GM12878 (cell line): ENCODE measurements around the gene OPCML. TPM values are rescaled to one million over a fixed set of nuclear protein-coding genes. Genes with fewer than 3 reads are reported as not detected.

ENCODE experiments used
- ATAC-seq: fragments of 200-7000 bp; cut with Tn5 transposase; 3 replicates; pipeline ENCODE4 v1.9.1; 2020; ENCODE audit warnings: mild to moderate bottlenecking, moderate library complexity
- BruUV-seq: library from RNA; stranded (reverse); fragments of 400-500 nt; replicated peaks from 2 replicates; lab custom pipeline; 2021; lab: Mats Ljungman, UMichigan
- CTCF ChIA-PET: fragments of 300-600 bp; sonication (Branson Sonifier 250); formaldehyde crosslinking; extraction: SDS; loops from one replicate; lab custom pipeline; 2021; ENCODE audit warnings: inconsistent platforms; lab: Yijun Ruan, JAX
- POLR2A ChIA-PET: fragments of 350-600 bp; formaldehyde crosslinking; extraction: SDS; loops from one replicate; lab custom pipeline; 2021; ENCODE audit warnings: inconsistent platforms; lab: Charles Lee
- RAD21 ChIA-PET: fragments of 300-600 bp; sonication (Branson Sonifier 250); formaldehyde crosslinking; loops from one replicate; lab custom pipeline; 2023; ENCODE audit warnings: antibody characterized with exemption; ENCODE audit not compliant: unreplicated experiment; lab: Charles Lee
- SMC1A ChIA-PET: fragments of 300-600 bp; sonication (Branson Sonifier 250); formaldehyde crosslinking; loops from one replicate; lab custom pipeline; 2023; ENCODE audit not compliant: unreplicated experiment, uncharacterized antibody; lab: Charles Lee
- DNase-seq: peaks from one replicate; pipeline ENCODE4 v3.0.0-alpha.2; 2011; ENCODE audit warnings: low read depth, low spot score
- FAIRE-seq: peaks from 3 replicates; lab custom pipeline; 2011; peaks lifted over from hg19 to GRCh38; lab: Jason Lieb, UNC
- H2AFZ ChIP-seq: 2 replicates; pipeline ENCODE4 v1.6.0; 2011; ENCODE audit warnings: low read depth, low read length, control low read depth; ENCODE audit not compliant: control insufficient read depth
- H3K27ac ChIP-seq: 2 replicates; pipeline ENCODE4 v1.5.1; 2011; ENCODE audit warnings: control low read depth; ENCODE audit not compliant: control insufficient read depth, insufficient read depth
- H3K27me3 ChIP-seq, 2 experiments: replicated peaks in 1 of 2; 2 replicates each; pipeline versions ENCODE4 v1.6.0 to v1.6.1; 2011; ENCODE audit warnings: low read length in 1 of 2; ENCODE audit not compliant: control insufficient read depth in 2 of 2, insufficient read depth in 2 of 2
- H3K36me3 ChIP-seq, 2 experiments: 2 replicates each; pipeline ENCODE4 v1.5.1; 2011; ENCODE audit warnings: low read length in 1 of 2; ENCODE audit not compliant: control insufficient read depth in 2 of 2, insufficient read depth in 2 of 2
- H3K4me1 ChIP-seq: 2 replicates; pipeline ENCODE4 v1.6.1; 2011; ENCODE audit warnings: mild to moderate bottlenecking, low read length, moderate library complexity, mixed read lengths; ENCODE audit not compliant: control insufficient read depth, insufficient read depth
- H3K4me2 ChIP-seq: 2 replicates; pipeline ENCODE4 v1.6.0; 2011; ENCODE audit warnings: control low read depth; ENCODE audit not compliant: control insufficient read depth, insufficient read depth
- H3K4me3 ChIP-seq: fragments of 200-600 bp; sonication (generic); 2 replicates; pipeline ENCODE4 v1.5.1; 2016
- H3K79me2 ChIP-seq: 2 replicates; pipeline ENCODE4 v1.6.0; 2011; ENCODE audit warnings: low read length; ENCODE audit not compliant: control insufficient read depth, insufficient read depth
- H3K9ac ChIP-seq: 2 replicates; pipeline ENCODE4 v1.8.0; 2011; ENCODE audit warnings: low read length, control low read depth, mixed read lengths; ENCODE audit not compliant: control insufficient read depth, insufficient read depth
- H3K9me3 ChIP-seq: replicated peaks from 3 replicates; pipeline ENCODE4 v1.5.1; 2011; ENCODE audit warnings: mild to moderate bottlenecking, low read length; ENCODE audit not compliant: control insufficient read depth, insufficient read depth
- H4K20me1 ChIP-seq: 2 replicates; pipeline ENCODE4 v1.6.0; 2011; ENCODE audit not compliant: control insufficient read depth, insufficient read depth
- CREB1 ChIP-seq: IDR thresholded peaks from 2 replicates; pipeline ENCODE4 v1.6.1; 2012; ENCODE audit warnings: low read depth, mild to moderate bottlenecking, inconsistent platforms
- MEF2A ChIP-seq: IDR thresholded peaks from 2 replicates; pipeline ENCODE4 v1.6.1; 2011; ENCODE audit warnings: low read depth, mild to moderate bottlenecking, low read length, moderate library complexity; ENCODE audit not compliant: insufficient read depth
- NRF1 ChIP-seq: conservative IDR thresholded peaks from 2 replicates; pipeline ENCODE4 v1.6.1; 2011; ENCODE audit warnings: mild to moderate bottlenecking, low read depth, low read length, improper control_type of control experiment
- PML ChIP-seq: IDR thresholded peaks from 2 replicates; pipeline ENCODE4 v1.6.1; 2012; ENCODE audit warnings: low read length, inconsistent platforms
- RB1 ChIP-seq: fragments of 450-650 bp; formaldehyde crosslinking; IDR thresholded peaks from 2 replicates; pipeline ENCODE4 v1.6.1; 2017; ENCODE audit warnings: mild to moderate bottlenecking, borderline replicate concordance
- SREBF1 ChIP-seq: IDR thresholded peaks from 2 replicates; pipeline ENCODE4 v1.6.1; 2012; ENCODE audit warnings: mild to moderate bottlenecking, low read length
- WGBS: methylation state at CpG from one replicate; pipeline ENCODE4 v1.1.6; 2016; ENCODE audit warnings: low lambda C conversion rate; ENCODE audit not compliant: insufficient replicate concordance, insufficient coverage; ENCODE audit errors: missing lambda C conversion rate; 5-methylcytosine and 5-hydroxymethylcytosine counted together
- in situ Hi-C: fragments of 300-500 bp; cut with MboI; formaldehyde crosslinking; loops from 9 replicates; pipeline ENCODE4 v1.14.3; 2018; ENCODE audit warnings: mixed read lengths
- intact Hi-C: fragments of 100-400 bp; cut with micrococcal nuclease; formaldehyde crosslinking; loops from one replicate; pipeline ENCODE4 v1.14.2; 2022; ENCODE audit not compliant: unreplicated experiment
- polyA plus RNA-seq, 11 experiments: library from polyadenylated mRNA; depleted of rRNA in 4 of 11; unstranded in 6 of 11; stranded (reverse) in 5 of 11; fragments of >200 nt; fragmentation: Nextera tagmentation in 4 of 11; fragmentation: Illumina TruSeq in 1 of 11; extraction: Ambion mirVana in 4 of 11; extraction: Trizol in 1 of 11; gene quantifications; 1 replicate in 1 of 11; 2 replicates in 10 of 11; pipeline versions ENCODE4 v1.2.1 to v1.2.3, GENCODE V29; 2011 to 2016; ENCODE audit warnings: inconsistent platforms in 2 of 11, missing spikeins in 2 of 11, low read depth in 1 of 11
- total RNA-seq, 4 experiments: library from RNA; depleted of rRNA in 3 of 4; stranded (reverse); fragments of >200 nt in 3 of 4; fragmentation: Illumina TruSeq in 1 of 4; extraction: Trizol in 1 of 4; gene quantifications; 2 replicates each; pipeline versions ENCODE4 v1.2.1 to v1.2.3, GENCODE V29; 2013 to 2021
- TF ChIP-seq, protein P1 (sequence below): fragments of 450-650 bp; IDR thresholded peaks from 2 replicates; pipeline ENCODE4 v1.6.1; 2017; ENCODE audit warnings: mild to moderate bottlenecking, low read depth, inconsistent platforms; ENCODE audit not compliant: poor library complexity, severe bottlenecking
- TF ChIP-seq, protein P2 (sequence below): IDR thresholded peaks from 2 replicates; pipeline ENCODE4 v1.6.1; 2012; ENCODE audit warnings: mild to moderate bottlenecking, low read depth, low read length
- TF ChIP-seq, protein P3 (sequence below): fragments of 150-350 bp; IDR thresholded peaks from 2 replicates; pipeline ENCODE4 v1.6.1; 2014; ENCODE audit warnings: mild to moderate bottlenecking, low read depth, low read length
- TF ChIP-seq, protein P4 (sequence below): fragments of 450-650 bp; IDR thresholded peaks from 2 replicates; pipeline ENCODE4 v1.6.1; 2017; ENCODE audit warnings: mild to moderate bottlenecking
- TF ChIP-seq, protein P5 (sequence below): fragments of 150-350 bp; IDR thresholded peaks from 2 replicates; pipeline ENCODE4 v1.6.1; 2016; ENCODE audit warnings: low read depth, low read length

Gene OPCML
- total and polyA plus RNA-seq, 10 of the 15 experiments (the other 5 are each of a cell fraction or from before 2014, with no cell fraction given), result 0.84 TPM; not detected in 9

DNA sequence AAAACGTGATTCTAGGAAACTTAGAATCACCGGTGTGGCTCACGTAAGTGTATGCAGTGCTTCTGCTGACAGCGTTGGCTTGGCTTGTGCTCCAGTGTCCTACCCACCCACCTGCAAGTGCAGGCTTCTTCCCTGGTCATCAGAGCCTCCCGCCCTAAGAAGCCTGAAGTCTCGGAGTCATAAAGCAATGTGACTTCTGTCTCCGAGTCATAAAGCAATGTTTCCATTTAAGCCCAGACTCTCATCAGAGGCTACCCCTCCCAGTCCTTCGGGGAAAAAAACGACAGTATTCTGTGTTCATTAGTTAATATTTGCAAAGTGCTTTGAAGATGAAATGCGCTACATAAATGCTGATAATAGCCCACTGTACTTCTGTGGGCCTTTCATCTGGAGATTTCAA, 293.8 kb downstream of the OPCML start:
- Histone ChIP-seq H3K4me2 (no peak overlapping the region), H3K4me3 (no peak overlapping the region), H3K9me3 (no peaks in the 10 kb centered on the region; the same call in 1 of the 3 replicates), H3K27ac (no peak overlapping the region), H3K79me2 (no peaks in the 10 kb centered on the region), H3K27me3 (no peaks in the 10 kb centered on the region), H3K36me3 (no peaks in the 10 kb centered on the region), H3K4me1 (no peaks in the 10 kb centered on the region), H2AFZ (no peak overlapping the region), H4K20me1 (no peaks in the 10 kb centered on the region), H3K9ac (no peak overlapping the region)
- BruUV-seq, result no TSS peak
- in situ Hi-C loops (no loop called here), intact Hi-C loops (no loop called here)
- DNase-seq, result no peak
- RAD21 ChIA-PET, result no interaction called here
- no peak for ATAC-seq
- SMC1A ChIA-PET, result no interaction called here
- POLR2A ChIA-PET, result no interaction called here
- CTCF ChIA-PET, result no interaction called here
- 48% methylated on average over 10 of the region's 10 CpGs for WGBS
- FAIRE-seq, result no peak
- no peak for TF ChIP-seq MEF2A
- TF ChIP-seq, protein P1, sequence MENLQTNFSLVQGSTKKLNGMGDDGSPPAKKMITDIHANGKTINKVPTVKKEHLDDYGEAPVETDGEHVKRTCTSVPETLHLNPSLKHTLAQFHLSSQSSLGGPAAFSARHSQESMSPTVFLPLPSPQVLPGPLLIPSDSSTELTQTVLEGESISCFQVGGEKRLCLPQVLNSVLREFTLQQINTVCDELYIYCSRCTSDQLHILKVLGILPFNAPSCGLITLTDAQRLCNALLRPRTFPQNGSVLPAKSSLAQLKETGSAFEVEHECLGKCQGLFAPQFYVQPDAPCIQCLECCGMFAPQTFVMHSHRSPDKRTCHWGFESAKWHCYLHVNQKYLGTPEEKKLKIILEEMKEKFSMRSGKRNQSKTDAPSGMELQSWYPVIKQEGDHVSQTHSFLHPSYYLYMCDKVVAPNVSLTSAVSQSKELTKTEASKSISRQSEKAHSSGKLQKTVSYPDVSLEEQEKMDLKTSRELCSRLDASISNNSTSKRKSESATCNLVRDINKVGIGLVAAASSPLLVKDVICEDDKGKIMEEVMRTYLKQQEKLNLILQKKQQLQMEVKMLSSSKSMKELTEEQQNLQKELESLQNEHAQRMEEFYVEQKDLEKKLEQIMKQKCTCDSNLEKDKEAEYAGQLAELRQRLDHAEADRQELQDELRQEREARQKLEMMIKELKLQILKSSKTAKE, result no peak
- TF ChIP-seq, protein P2, sequence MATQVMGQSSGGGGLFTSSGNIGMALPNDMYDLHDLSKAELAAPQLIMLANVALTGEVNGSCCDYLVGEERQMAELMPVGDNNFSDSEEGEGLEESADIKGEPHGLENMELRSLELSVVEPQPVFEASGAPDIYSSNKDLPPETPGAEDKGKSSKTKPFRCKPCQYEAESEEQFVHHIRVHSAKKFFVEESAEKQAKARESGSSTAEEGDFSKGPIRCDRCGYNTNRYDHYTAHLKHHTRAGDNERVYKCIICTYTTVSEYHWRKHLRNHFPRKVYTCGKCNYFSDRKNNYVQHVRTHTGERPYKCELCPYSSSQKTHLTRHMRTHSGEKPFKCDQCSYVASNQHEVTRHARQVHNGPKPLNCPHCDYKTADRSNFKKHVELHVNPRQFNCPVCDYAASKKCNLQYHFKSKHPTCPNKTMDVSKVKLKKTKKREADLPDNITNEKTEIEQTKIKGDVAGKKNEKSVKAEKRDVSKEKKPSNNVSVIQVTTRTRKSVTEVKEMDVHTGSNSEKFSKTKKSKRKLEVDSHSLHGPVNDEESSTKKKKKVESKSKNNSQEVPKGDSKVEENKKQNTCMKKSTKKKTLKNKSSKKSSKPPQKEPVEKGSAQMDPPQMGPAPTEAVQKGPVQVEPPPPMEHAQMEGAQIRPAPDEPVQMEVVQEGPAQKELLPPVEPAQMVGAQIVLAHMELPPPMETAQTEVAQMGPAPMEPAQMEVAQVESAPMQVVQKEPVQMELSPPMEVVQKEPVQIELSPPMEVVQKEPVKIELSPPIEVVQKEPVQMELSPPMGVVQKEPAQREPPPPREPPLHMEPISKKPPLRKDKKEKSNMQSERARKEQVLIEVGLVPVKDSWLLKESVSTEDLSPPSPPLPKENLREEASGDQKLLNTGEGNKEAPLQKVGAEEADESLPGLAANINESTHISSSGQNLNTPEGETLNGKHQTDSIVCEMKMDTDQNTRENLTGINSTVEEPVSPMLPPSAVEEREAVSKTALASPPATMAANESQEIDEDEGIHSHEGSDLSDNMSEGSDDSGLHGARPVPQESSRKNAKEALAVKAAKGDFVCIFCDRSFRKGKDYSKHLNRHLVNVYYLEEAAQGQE, result no peak
- TF ChIP-seq SREBF1, result no peak
- TF ChIP-seq, protein P3, sequence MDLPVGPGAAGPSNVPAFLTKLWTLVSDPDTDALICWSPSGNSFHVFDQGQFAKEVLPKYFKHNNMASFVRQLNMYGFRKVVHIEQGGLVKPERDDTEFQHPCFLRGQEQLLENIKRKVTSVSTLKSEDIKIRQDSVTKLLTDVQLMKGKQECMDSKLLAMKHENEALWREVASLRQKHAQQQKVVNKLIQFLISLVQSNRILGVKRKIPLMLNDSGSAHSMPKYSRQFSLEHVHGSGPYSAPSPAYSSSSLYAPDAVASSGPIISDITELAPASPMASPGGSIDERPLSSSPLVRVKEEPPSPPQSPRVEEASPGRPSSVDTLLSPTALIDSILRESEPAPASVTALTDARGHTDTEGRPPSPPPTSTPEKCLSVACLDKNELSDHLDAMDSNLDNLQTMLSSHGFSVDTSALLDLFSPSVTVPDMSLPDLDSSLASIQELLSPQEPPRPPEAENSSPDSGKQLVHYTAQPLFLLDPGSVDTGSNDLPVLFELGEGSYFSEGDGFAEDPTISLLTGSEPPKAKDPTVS, result no peak
- TF ChIP-seq CREB1, result no peak
- TF ChIP-seq, protein P4, sequence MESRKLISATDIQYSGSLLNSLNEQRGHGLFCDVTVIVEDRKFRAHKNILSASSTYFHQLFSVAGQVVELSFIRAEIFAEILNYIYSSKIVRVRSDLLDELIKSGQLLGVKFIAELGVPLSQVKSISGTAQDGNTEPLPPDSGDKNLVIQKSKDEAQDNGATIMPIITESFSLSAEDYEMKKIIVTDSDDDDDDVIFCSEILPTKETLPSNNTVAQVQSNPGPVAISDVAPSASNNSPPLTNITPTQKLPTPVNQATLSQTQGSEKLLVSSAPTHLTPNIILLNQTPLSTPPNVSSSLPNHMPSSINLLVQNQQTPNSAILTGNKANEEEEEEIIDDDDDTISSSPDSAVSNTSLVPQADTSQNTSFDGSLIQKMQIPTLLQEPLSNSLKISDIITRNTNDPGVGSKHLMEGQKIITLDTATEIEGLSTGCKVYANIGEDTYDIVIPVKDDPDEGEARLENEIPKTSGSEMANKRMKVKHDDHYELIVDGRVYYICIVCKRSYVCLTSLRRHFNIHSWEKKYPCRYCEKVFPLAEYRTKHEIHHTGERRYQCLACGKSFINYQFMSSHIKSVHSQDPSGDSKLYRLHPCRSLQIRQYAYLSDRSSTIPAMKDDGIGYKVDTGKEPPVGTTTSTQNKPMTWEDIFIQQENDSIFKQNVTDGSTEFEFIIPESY, result no peak
- no peak for TF ChIP-seq RB1
- no peak for TF ChIP-seq NRF1
- TF ChIP-seq PML, result no peak
- TF ChIP-seq, protein P5, sequence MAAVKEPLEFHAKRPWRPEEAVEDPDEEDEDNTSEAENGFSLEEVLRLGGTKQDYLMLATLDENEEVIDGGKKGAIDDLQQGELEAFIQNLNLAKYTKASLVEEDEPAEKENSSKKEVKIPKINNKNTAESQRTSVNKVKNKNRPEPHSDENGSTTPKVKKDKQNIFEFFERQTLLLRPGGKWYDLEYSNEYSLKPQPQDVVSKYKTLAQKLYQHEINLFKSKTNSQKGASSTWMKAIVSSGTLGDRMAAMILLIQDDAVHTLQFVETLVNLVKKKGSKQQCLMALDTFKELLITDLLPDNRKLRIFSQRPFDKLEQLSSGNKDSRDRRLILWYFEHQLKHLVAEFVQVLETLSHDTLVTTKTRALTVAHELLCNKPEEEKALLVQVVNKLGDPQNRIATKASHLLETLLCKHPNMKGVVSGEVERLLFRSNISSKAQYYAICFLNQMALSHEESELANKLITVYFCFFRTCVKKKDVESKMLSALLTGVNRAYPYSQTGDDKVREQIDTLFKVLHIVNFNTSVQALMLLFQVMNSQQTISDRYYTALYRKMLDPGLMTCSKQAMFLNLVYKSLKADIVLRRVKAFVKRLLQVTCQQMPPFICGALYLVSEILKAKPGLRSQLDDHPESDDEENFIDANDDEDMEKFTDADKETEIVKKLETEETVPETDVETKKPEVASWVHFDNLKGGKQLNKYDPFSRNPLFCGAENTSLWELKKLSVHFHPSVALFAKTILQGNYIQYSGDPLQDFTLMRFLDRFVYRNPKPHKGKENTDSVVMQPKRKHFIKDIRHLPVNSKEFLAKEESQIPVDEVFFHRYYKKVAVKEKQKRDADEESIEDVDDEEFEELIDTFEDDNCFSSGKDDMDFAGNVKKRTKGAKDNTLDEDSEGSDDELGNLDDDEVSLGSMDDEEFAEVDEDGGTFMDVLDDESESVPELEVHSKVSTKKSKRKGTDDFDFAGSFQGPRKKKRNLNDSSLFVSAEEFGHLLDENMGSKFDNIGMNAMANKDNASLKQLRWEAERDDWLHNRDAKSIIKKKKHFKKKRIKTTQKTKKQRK, result no peak
